Neural cell (in vitro differentiated cells): Measurements from ENCODE around the gene UBAC2.

Experiments used
- CTCF ChIP-seq: fragments of 450-650 bp; IDR thresholded peaks from 2 replicates; pipeline ENCODE4 v1.5.1; 2014; ENCODE audit warnings: antibody characterized with exemption, mild to moderate bottlenecking, moderate library complexity; ENCODE audit not compliant: poor library complexity, severe bottlenecking
- EP300 ChIP-seq: fragments of 450-650 bp; conservative IDR thresholded peaks from 2 replicates; pipeline ENCODE4 v1.6.1; 2014; ENCODE audit warnings: antibody characterized with exemption, mild to moderate bottlenecking, moderate library complexity; ENCODE audit not compliant: poor library complexity, severe bottlenecking
- EZH2 ChIP-seq: fragments of 200-600, 300-800 bp; shearing (Covaris generic), sonication (generic); IDR thresholded peaks from 2 replicates; pipeline ENCODE4 v1.6.1; 2014; ENCODE audit warnings: antibody characterized with exemption, low read length, borderline replicate concordance, mild to moderate bottlenecking; ENCODE audit not compliant: insufficient read depth, poor library complexity, severe bottlenecking
- MXI1 ChIP-seq: fragments of 450-650 bp; conservative IDR thresholded peaks from 2 replicates; pipeline ENCODE4 v1.6.1; 2014; ENCODE audit warnings: antibody characterized with exemption, mild to moderate bottlenecking; ENCODE audit not compliant: poor library complexity, severe bottlenecking
- POLR2AphosphoS5 ChIP-seq: IDR thresholded peaks from 2 replicates; pipeline ENCODE4 v1.6.1; 2012
- RAD21 ChIP-seq: fragments of 450-650 bp; conservative IDR thresholded peaks from 2 replicates; pipeline ENCODE4 v1.6.1; 2014; ENCODE audit warnings: antibody characterized with exemption, mild to moderate bottlenecking, moderate library complexity
- REST ChIP-seq: IDR thresholded peaks from 2 replicates; pipeline ENCODE4 v1.6.1; 2012; ENCODE audit warnings: borderline replicate concordance

- TF ChIP-seq CTCF (no peak), EZH2 (no peak), POLR2AphosphoS5 (no peak), EP300 (no peak), MXI1 (no peak), RAD21 (no peak), REST (no peak)
These were observed 49.1 kb upstream of the UBAC2 start for GRCh38 chr13:99151516-99151915.
